ENCODE data around the gene CSF3.

Gene CSF3

GRCh38 chr17:40015005-40015997 lies at the start of gene CSF3:
TSS of gene CSF3 (plus strand) at chr17:40015440. CDS start at chr17:40015475, 35 bp downstream.
- no peak for DNase-seq

GRCh38 chr17:39966771-39967170 lies 48.5 kb upstream of the CSF3 start:
- DNase-seq = no peak

GRCh38 chr17:39968761-39969160 lies 46.5 kb upstream of the CSF3 start:
- no peak for DNase-seq

- DNase-seq = no peak
These were observed 45.9 kb upstream of the CSF3 start for GRCh38 chr17:39969375-39969774.

- DNase-seq = no peak
These were observed 45.0 kb upstream of the CSF3 start for GRCh38 chr17:39970157-39970692.

- DNase-seq = no peak
These were observed 44.1 kb upstream of the CSF3 start for GRCh38 chr17:39971076-39971603.

- no peak for DNase-seq
These were observed 43.0 kb upstream of the CSF3 start for GRCh38 chr17:39972271-39972670.

- no peak for DNase-seq
These were observed 41.7 kb upstream of the CSF3 start for GRCh38 chr17:39973496-39973895.

GRCh38 chr17:39974433-39974832 lies 40.8 kb upstream of the CSF3 start:
- no peak for DNase-seq

GRCh38 chr17:39975801-39976200 lies 39.4 kb upstream of the CSF3 start:
- DNase-seq = no peak

- DNase-seq = no peak
These were observed 36.1 kb upstream of the CSF3 start for GRCh38 chr17:39979016-39979670.

GRCh38 chr17:39979893-39980350 lies 35.3 kb upstream of the CSF3 start:
- DNase-seq = no peak

- DNase-seq = peak; percentile 33
These were observed 34.7 kb upstream of the CSF3 start, which contains the start of gene PSMD3 for GRCh38 chr17:39980351-39981206. TSS of gene PSMD3 (plus strand) at chr17:39980807. CDS start at chr17:39980971, 164 bp downstream.

GRCh38 chr17:39981207-39981741 lies 34.0 kb upstream of the CSF3 start:
- DNase-seq = no peak

- DNase-seq = no peak
These were observed 33.4 kb upstream of the CSF3 start for GRCh38 chr17:39981766-39982375.

GRCh38 chr17:39988206-39988810 lies 26.9 kb upstream of the CSF3 start:
- DNase-seq = no peak

GRCh38 chr17:39994448-39994847 lies 20.8 kb upstream of the CSF3 start:
- DNase-seq = no peak

- no peak for DNase-seq
These were observed 19.8 kb upstream of the CSF3 start for GRCh38 chr17:39995438-39995837.

GRCh38 chr17:39996162-39996561 lies 19.1 kb upstream of the CSF3 start:
- no peak for DNase-seq

GRCh38 chr17:39996800-39997199 lies 18.4 kb upstream of the CSF3 start:
- no peak for DNase-seq

GRCh38 chr17:39997543-39997942 lies 17.7 kb upstream of the CSF3 start:
- no peak for DNase-seq
